Transverse colon (tissue), 3 donors: ENCODE results near the gene KRT72.

Experiments
- CTCF ChIP-seq, 5 experiments: fragments of 200-600 bp in 3 of 5; fragments of 450-650 bp in 2 of 5; sonication (generic) in 3 of 5; IDR thresholded peaks; 1 replicate in 2 of 5; 2 replicates in 3 of 5; pipeline ENCODE4 v1.5.1; 2016 to 2017; ENCODE audit warnings: antibody characterized with exemption in 5 of 5, inconsistent platforms in 3 of 5, mild to moderate bottlenecking in 2 of 5, moderate library complexity in 1 of 5
- EP300 ChIP-seq: sonication (generic); formaldehyde crosslinking; IDR thresholded peaks from one replicate; pipeline ENCODE4 v1.6.1; 2017; ENCODE audit warnings: antibody characterized with exemption, low read depth

GRCh38 chr12:52602552-52602951, 1.3 kb upstream of the KRT72 start:
- TF ChIP-seq CTCF (IDR thresholded peaks at IDR 0.05) = no peak
- no peak for TF ChIP-seq EP300
